K562 (cell line): Measurements from ENCODE around the gene RACK1. TPM values are rescaled to one million over a fixed set of nuclear protein-coding genes. Genes with fewer than 3 reads are reported as not detected.
A peak's percentile ranks its signal among the peaks of the same experiment; 100 is the strongest.

Experiments
- CHAMP1 ChIP-seq: fragments of 450-650 bp; IDR thresholded peaks from 2 replicates; pipeline ENCODE4 v1.6.1; 2016; ENCODE audit warnings: mild to moderate bottlenecking
- DMBX1 ChIP-seq: fragments of 250-450 bp; sonication (Bioruptor Pico); IDR thresholded peaks from 2 replicates; pipeline ENCODE4 v1.8.0; 2022; ENCODE audit warnings: inconsistent platforms, mild to moderate bottlenecking, moderate library complexity, borderline replicate concordance
- GMEB1 ChIP-seq: fragments of 250-450 bp; sonication (Bioruptor Pico); IDR thresholded peaks from 2 replicates; pipeline ENCODE4 v1.4.0; 2020; ENCODE audit warnings: mild to moderate bottlenecking
- ID3 ChIP-seq, 2 experiments: fragments of 250-450 bp in 1 of 2; fragments of 450-650 bp in 1 of 2; sonication (Bioruptor Pico) in 1 of 2; IDR thresholded peaks; 2 replicates each; pipeline versions ENCODE4 v1.6.1 to v1.8.0; 2016 to 2021; ENCODE audit warnings: mild to moderate bottlenecking in 2 of 2, moderate library complexity in 2 of 2, missing compliant biosample characterization in 1 of 2, missing genetic modification characterization in 1 of 2
- ILF3 ChIP-seq: fragments of 450-650 bp; IDR thresholded peaks from 2 replicates; pipeline ENCODE4 v1.6.1; 2018; ENCODE audit warnings: antibody characterized with exemption, mild to moderate bottlenecking, moderate library complexity, borderline replicate concordance
- MNT ChIP-seq, 2 experiments: fragments of 450-650 bp; conservative IDR thresholded peaks; 2 replicates each; pipeline ENCODE4 v1.6.1; 2017; ENCODE audit warnings: mild to moderate bottlenecking in 2 of 2, moderate library complexity in 2 of 2
- NKRF ChIP-seq: fragments of 450-650 bp; IDR thresholded peaks from 2 replicates; pipeline ENCODE4 v1.6.1; 2016; ENCODE audit warnings: borderline replicate concordance
- POLR2A ChIP-seq: fragments of 450-650 bp; conservative IDR thresholded peaks from 2 replicates; pipeline ENCODE4 v1.6.1; 2016
- RBFOX2 ChIP-seq: fragments of 200-400 bp; formaldehyde crosslinking; IDR thresholded peaks from 2 replicates; pipeline ENCODE4 v1.6.1; 2017; ENCODE audit warnings: low read depth, mild to moderate bottlenecking, low read length, moderate library complexity
- SMARCA5 ChIP-seq: fragments of 450-650 bp; IDR thresholded peaks from 2 replicates; pipeline ENCODE4 v1.6.1; 2016
- SREBF1 ChIP-seq: fragments of 150-350 bp; IDR thresholded peaks from 2 replicates; pipeline ENCODE4 v1.6.1; 2014; ENCODE audit warnings: antibody characterized with exemption, low read depth, low read length, borderline replicate concordance
- TAF1 ChIP-seq: IDR thresholded peaks from 2 replicates; pipeline ENCODE4 v1.6.1; 2011; ENCODE audit warnings: mild to moderate bottlenecking, low read length, moderate library complexity; ENCODE audit not compliant: insufficient read depth, control insufficient read depth, severe bottlenecking; ENCODE audit errors: extremely low read depth
- ZNF274 ChIP-seq: IDR thresholded peaks from 2 replicates; pipeline ENCODE4 v1.6.1; 2011; ENCODE audit warnings: low read depth, mild to moderate bottlenecking, low read length, moderate library complexity, borderline replicate concordance
- polyA plus RNA-seq, 8 experiments: library from polyadenylated mRNA; depleted of rRNA in 4 of 8; stranded (reverse) in 5 of 8; unstranded in 3 of 8; fragments of >200 nt; fragmentation: Nextera tagmentation in 2 of 8; fragmentation: Illumina TruSeq in 1 of 8; extraction: Ambion mirVana in 2 of 8; extraction: Trizol in 1 of 8; gene quantifications; 2 replicates each; pipeline versions ENCODE4 v1.2.1 to v1.2.3, GENCODE V29; 2011 to 2014; ENCODE audit warnings: inconsistent platforms in 1 of 8, missing spikeins in 1 of 8
- total RNA-seq, 7 experiments: library from RNA; depleted of rRNA in 6 of 7; stranded (reverse); fragments of >200 nt in 6 of 7; fragmentation: Illumina TruSeq in 2 of 7; extraction: Trizol in 2 of 7; gene quantifications; 2 replicates each; pipeline versions ENCODE4 v1.2.1 to v1.2.3, GENCODE V29; 2011 to 2021; ENCODE audit warnings: low replicate concordance in 1 of 7

RACK1 gene
- total and polyA plus RNA-seq, 9 of the 15 experiments (the other 6 are each of a cell fraction or from before 2014, with no cell fraction given): 2,303 to 5,311 (median 3,833) TPM

- TF ChIP-seq CHAMP1: peak; percentile 47; the same call in 1 of the 2 replicates
- TF ChIP-seq ZNF274: 0 out of 2 replicates have a peak, but pooled peaks have one; percentile 49
- peak; percentile 51 for TF ChIP-seq RBFOX2
- TF ChIP-seq DMBX1: 0 out of 2 replicates have a peak, but pooled peaks have one; percentile 35
- peak; percentile 80; the same call in 1 of the 2 replicates for TF ChIP-seq SMARCA5
- TF ChIP-seq SREBF1: 0 out of 2 replicates have a peak, but pooled peaks have one; percentile 38
- TF ChIP-seq ILF3: 0 out of 2 replicates have a peak, but pooled peaks have one; percentile 52
- TF ChIP-seq POLR2A: 0 out of 2 replicates have a peak, but pooled peaks have one; percentile 35
- TF ChIP-seq ID3 (CRISPR knock-in tag; IDR thresholded peaks at IDR 0.05): no peak
- 0 out of 2 replicates have a peak, but pooled peaks have one; percentile 20 for TF ChIP-seq ID3 (tag; IDR thresholded peaks at IDR 0.05)
- peak in 1 of 2 experiments; percentile 36; a peak in 2 of 4 replicates for TF ChIP-seq MNT (conservative IDR thresholded peaks at IDR 0.05)
- TF ChIP-seq NKRF: peak; percentile 52; the same call in 1 of the 2 replicates
- TF ChIP-seq GMEB1: 0 out of 2 replicates have a peak, but pooled peaks have one; percentile 18
- TF ChIP-seq TAF1: peak; percentile 27
These were observed 36.3 kb downstream of the RACK1 start (continued) for GRCh38 chr5:181207214-181207959.
